Neural cell (in vitro differentiated cells): ENCODE data around the gene CD40. TPM values are rescaled to one million over a fixed set of nuclear protein-coding genes. Genes with fewer than 3 reads are reported as not detected.

ENCODE experiments used
- H2AFZ ChIP-seq: fragments of 200-600, 300-800 bp; sonication (generic), shearing (Covaris generic); 2 replicates; pipeline ENCODE4 v1.6.0; 2014; ENCODE audit warnings: low read depth, mild to moderate bottlenecking, antibody characterized with exemption, low read length, moderate library complexity
- H3F3A ChIP-seq: fragments of 200-600 bp; shearing (Covaris generic); 2 replicates; pipeline ENCODE4 v1.6.1; 2016; ENCODE audit warnings: mild to moderate bottlenecking, moderate library complexity, mixed read lengths, antibody characterized with exemption, low read length; ENCODE audit not compliant: insufficient read depth, poor library complexity, severe bottlenecking
- H3K27ac ChIP-seq: fragments of 200-600, 300-800 bp; sonication (generic), shearing (Covaris generic); 2 replicates; pipeline ENCODE4 v1.5.1; 2014; ENCODE audit warnings: mild to moderate bottlenecking, low read length, moderate library complexity
- H3K27me3 ChIP-seq: fragments of 300-800, 200-600 bp; sonication (generic), shearing (Covaris generic); 2 replicates; pipeline ENCODE4 v1.6.0; 2014; ENCODE audit warnings: mild to moderate bottlenecking, low read depth, low read length, moderate library complexity; ENCODE audit not compliant: insufficient read depth
- H3K36me3 ChIP-seq: fragments of 300-800, 200-600 bp; sonication (generic), shearing (Covaris generic); 2 replicates; pipeline ENCODE4 v1.5.1; 2014; ENCODE audit warnings: mild to moderate bottlenecking, antibody characterized with exemption, low read length, moderate library complexity; ENCODE audit not compliant: insufficient read depth
- H3K4me2 ChIP-seq: fragments of 300-800, 200-600 bp; sonication (generic), shearing (Covaris generic); 2 replicates; pipeline ENCODE4 v1.6.0; 2014; ENCODE audit warnings: mild to moderate bottlenecking, low read length
- H3K4me3 ChIP-seq: fragments of 300-800, 200-600 bp; sonication (generic), shearing (Covaris generic); 2 replicates; pipeline ENCODE4 v1.5.1; 2014; ENCODE audit warnings: mild to moderate bottlenecking, low read length, moderate library complexity
- H3K79me2 ChIP-seq: fragments of 200-600 bp; shearing (Covaris generic); replicated peaks from 2 replicates; pipeline ENCODE4 v1.6.0; 2014; ENCODE audit warnings: mild to moderate bottlenecking, low read length, moderate library complexity; ENCODE audit not compliant: insufficient read depth
- H3K9ac ChIP-seq: fragments of 300-800, 200-600 bp; sonication (generic), shearing (Covaris generic); 2 replicates; pipeline ENCODE4 v1.6.1; 2016; ENCODE audit warnings: mild to moderate bottlenecking, low read length, mixed read lengths
- H3K9me2 ChIP-seq: fragments of 200-600 bp; shearing (Covaris generic); 2 replicates; pipeline ENCODE4 v1.6.1; 2016; ENCODE audit warnings: mild to moderate bottlenecking, low read length, mixed read lengths; ENCODE audit not compliant: insufficient read depth
- H3K9me3 ChIP-seq: fragments of 200-600, 300-800 bp; sonication (generic), shearing (Covaris generic); 2 replicates; pipeline ENCODE4 v1.6.1; 2016; ENCODE audit warnings: mild to moderate bottlenecking, mixed run types, low read length, moderate library complexity, mixed read lengths
- H4K20me1 ChIP-seq: fragments of 200-600 bp; shearing (Covaris generic); 2 replicates; pipeline ENCODE4 v1.6.1; 2016; ENCODE audit warnings: mild to moderate bottlenecking, mixed run types; ENCODE audit not compliant: insufficient read depth
- CTCF ChIP-seq: fragments of 450-650 bp; IDR thresholded peaks from 2 replicates; pipeline ENCODE4 v1.5.1; 2014; ENCODE audit warnings: antibody characterized with exemption, mild to moderate bottlenecking, moderate library complexity; ENCODE audit not compliant: poor library complexity, severe bottlenecking
- EP300 ChIP-seq: fragments of 450-650 bp; conservative IDR thresholded peaks from 2 replicates; pipeline ENCODE4 v1.6.1; 2014; ENCODE audit warnings: antibody characterized with exemption, mild to moderate bottlenecking, moderate library complexity; ENCODE audit not compliant: poor library complexity, severe bottlenecking
- EZH2 ChIP-seq: fragments of 200-600, 300-800 bp; shearing (Covaris generic), sonication (generic); IDR thresholded peaks from 2 replicates; pipeline ENCODE4 v1.6.1; 2014; ENCODE audit warnings: antibody characterized with exemption, low read length, borderline replicate concordance, mild to moderate bottlenecking; ENCODE audit not compliant: insufficient read depth, poor library complexity, severe bottlenecking
- MXI1 ChIP-seq: fragments of 450-650 bp; conservative IDR thresholded peaks from 2 replicates; pipeline ENCODE4 v1.6.1; 2014; ENCODE audit warnings: antibody characterized with exemption, mild to moderate bottlenecking; ENCODE audit not compliant: poor library complexity, severe bottlenecking
- POLR2AphosphoS5 ChIP-seq: IDR thresholded peaks from 2 replicates; pipeline ENCODE4 v1.6.1; 2012
- RAD21 ChIP-seq: fragments of 450-650 bp; conservative IDR thresholded peaks from 2 replicates; pipeline ENCODE4 v1.6.1; 2014; ENCODE audit warnings: antibody characterized with exemption, mild to moderate bottlenecking, moderate library complexity
- REST ChIP-seq: IDR thresholded peaks from 2 replicates; pipeline ENCODE4 v1.6.1; 2012; ENCODE audit warnings: borderline replicate concordance
- SMC3 ChIP-seq: fragments of 450-650 bp; conservative IDR thresholded peaks from 2 replicates; pipeline ENCODE4 v1.6.1; 2014; ENCODE audit warnings: antibody characterized with exemption, mild to moderate bottlenecking, moderate library complexity; ENCODE audit not compliant: poor library complexity
- TAF1 ChIP-seq: IDR thresholded peaks from 2 replicates; pipeline ENCODE4 v1.6.1; 2012; ENCODE audit warnings: low read depth
- polyA plus RNA-seq: library from polyadenylated mRNA; depleted of rRNA; stranded (reverse); fragments of >200 nt; gene quantifications from 2 replicates; pipeline ENCODE4 v1.2.3, GENCODE V29; 2014

Gene CD40
- polyA plus RNA-seq, 1 donor from 2014 or later: not detected

GRCh38 chr20:46100988-46101387 lies 17.1 kb upstream of the CD40 start:
- H3K79me2 ChIP-seq: no peaks in the 10 kb centered on the region
- no peak overlapping the region for H3K4me3 ChIP-seq
- H3F3A ChIP-seq: no peaks in the 10 kb centered on the region
- no peaks in the 10 kb centered on the region for H3K27me3 ChIP-seq
- H2AFZ ChIP-seq: no peak overlapping the region
- no peaks in the 10 kb centered on the region for H3K36me3 ChIP-seq
- H3K9me3 ChIP-seq: no peaks in the 10 kb centered on the region
- H3K9ac ChIP-seq: no peak overlapping the region
- no peak for TF ChIP-seq TAF1
- no peak for TF ChIP-seq POLR2AphosphoS5
- no peak for TF ChIP-seq REST
- TF ChIP-seq MXI1: no peak
- TF ChIP-seq CTCF: no peak
- no peak for TF ChIP-seq EP300
- TF ChIP-seq RAD21: no peak
- no peak for TF ChIP-seq EZH2
- TF ChIP-seq SMC3: no peak
- H3K27ac ChIP-seq: no peak overlapping the region
- no peak overlapping the region for H3K4me2 ChIP-seq
- H3K9me2 ChIP-seq: no peaks in the 10 kb centered on the region
- no peaks in the 10 kb centered on the region for H4K20me1 ChIP-seq

- no peaks in the 10 kb centered on the region for H4K20me1 ChIP-seq
- H3K4me2 ChIP-seq: no peak overlapping the region
- no peaks in the 10 kb centered on the region for H3K9me3 ChIP-seq
- no peak overlapping the region for H3K9ac ChIP-seq
- TF ChIP-seq EZH2: no peak
- TF ChIP-seq SMC3: no peak
- no peak for TF ChIP-seq TAF1
- no peak for TF ChIP-seq POLR2AphosphoS5
- TF ChIP-seq MXI1: no peak
- H3K9me2 ChIP-seq: no peaks in the 10 kb centered on the region
- H3K27ac ChIP-seq: no peak overlapping the region
- no peaks in the 10 kb centered on the region for H3K27me3 ChIP-seq
- H3K36me3 ChIP-seq: no peaks in the 10 kb centered on the region
- H3K79me2 ChIP-seq: no peaks in the 10 kb centered on the region
- no peak overlapping the region for H3K4me3 ChIP-seq
- H2AFZ ChIP-seq: no peak overlapping the region
- no peaks in the 10 kb centered on the region for H3F3A ChIP-seq
These were observed 16.2 kb upstream of the CD40 start for GRCh38 chr20:46101957-46102356.

- Histone ChIP-seq H3K9me3 (no peaks in the 10 kb centered on the region), H3K4me2 (no peak overlapping the region), H3K27ac (no peak overlapping the region), H3K9me2 (no peaks in the 10 kb centered on the region), H3K27me3 (no peaks in the 10 kb centered on the region), H3F3A (no peaks in the 10 kb centered on the region), H3K36me3 (no peaks in the 10 kb centered on the region), H3K4me3 (no peak overlapping the region), H2AFZ (no peak overlapping the region), H3K79me2 (no peaks in the 10 kb centered on the region), H3K9ac (no peak overlapping the region), H4K20me1 (no peaks in the 10 kb centered on the region)
- TF ChIP-seq EZH2 (no peak), REST (no peak), CTCF (no peak), MXI1 (no peak), TAF1 (no peak), POLR2AphosphoS5 (no peak), RAD21 (no peak), EP300 (no peak), SMC3 (no peak)
These were observed 15.2 kb upstream of the CD40 start for GRCh38 chr20:46102940-46103339.
